SU-DHL-6 (cell line): ENCODE results near the gene EXOC6.

Experiments
- H2AFZ ChIP-seq: fragments of 200-600 bp; sonication (generic); 2 replicates; pipeline ENCODE4 v1.6.1; 2014; ENCODE audit warnings: low read depth, mild to moderate bottlenecking, moderate library complexity, mixed read lengths, antibody characterized with exemption, low read length; ENCODE audit not compliant: severe bottlenecking
- H3F3A ChIP-seq: fragments of 200-600 bp; shearing (Covaris generic); 2 replicates; pipeline ENCODE4 v1.6.0; 2016; ENCODE audit warnings: antibody characterized with exemption, mild to moderate bottlenecking; ENCODE audit not compliant: insufficient read depth
- H3K27ac ChIP-seq: fragments of 200-600 bp; sonication (generic); 2 replicates; pipeline ENCODE4 v1.5.1; 2016; ENCODE audit warnings: low read depth, mild to moderate bottlenecking, low read length, moderate library complexity, mixed read lengths
- H3K27me3 ChIP-seq: fragments of 200-600 bp; sonication (generic), shearing (Covaris generic); 2 replicates; pipeline ENCODE4 v1.6.0; 2014; ENCODE audit warnings: mild to moderate bottlenecking, low read length
- H3K36me3 ChIP-seq: fragments of 200-600 bp; sonication (generic); 2 replicates; pipeline ENCODE4 v1.6.1; 2014; ENCODE audit warnings: mild to moderate bottlenecking, low read length, mixed read lengths
- H3K4me2 ChIP-seq: fragments of 300-600, 200-600 bp; shearing (Covaris generic), sonication (generic); 2 replicates; pipeline ENCODE4 v1.6.0; 2014; ENCODE audit warnings: low read length, low read depth, mild to moderate bottlenecking; ENCODE audit not compliant: poor library complexity, severe bottlenecking
- H3K4me3 ChIP-seq: fragments of 200-600 bp; sonication (generic); 2 replicates; pipeline ENCODE4 v1.5.1; 2014; ENCODE audit warnings: antibody characterized with exemption, low read length, mild to moderate bottlenecking, mixed read lengths; ENCODE audit not compliant: insufficient read depth, poor library complexity, severe bottlenecking
- H3K79me2 ChIP-seq: fragments of 200-600 bp; sonication (generic); 2 replicates; pipeline ENCODE4 v1.6.1; 2014; ENCODE audit warnings: mild to moderate bottlenecking, low read length, moderate library complexity; ENCODE audit not compliant: insufficient read depth
- H3K9ac ChIP-seq: fragments of 200-600 bp; sonication (generic); 2 replicates; pipeline ENCODE4 v1.7.0; 2014; ENCODE audit warnings: mild to moderate bottlenecking, low read length
- H3K9me2 ChIP-seq: fragments of 200-600 bp; sonication (generic); replicated peaks from 2 replicates; pipeline ENCODE4 v1.6.1; 2014; ENCODE audit warnings: low read length; ENCODE audit not compliant: insufficient read depth
- H3K9me3 ChIP-seq: fragments of 200-600 bp; sonication (generic); 2 replicates; pipeline ENCODE4 v1.6.1; 2014; ENCODE audit warnings: low read length, mixed read lengths; ENCODE audit not compliant: insufficient read depth
- H4K20me1 ChIP-seq: fragments of 200-600 bp; sonication (generic); 2 replicates; pipeline ENCODE4 v1.6.1; 2014; ENCODE audit warnings: low read depth, mild to moderate bottlenecking, antibody characterized with exemption, low read length, moderate library complexity, mixed read lengths
- EZH2phosphoT487 ChIP-seq: fragments of 200-600 bp; sonication (generic), shearing (Covaris generic); conservative IDR thresholded peaks from 2 replicates; pipeline ENCODE4 v1.6.1; 2018; ENCODE audit warnings: mild to moderate bottlenecking, antibody characterized with exemption, low read length, moderate library complexity, mixed read lengths
- TF ChIP-seq, protein P1 (sequence below): fragments of 200-600 bp; sonication (generic); IDR thresholded peaks from one replicate; pipeline ENCODE4 v1.5.1; 2017; ENCODE audit warnings: antibody characterized with exemption, mild to moderate bottlenecking, low read length, moderate library complexity; ENCODE audit not compliant: insufficient read depth, poor library complexity, severe bottlenecking

Gene EXOC6

DNA sequence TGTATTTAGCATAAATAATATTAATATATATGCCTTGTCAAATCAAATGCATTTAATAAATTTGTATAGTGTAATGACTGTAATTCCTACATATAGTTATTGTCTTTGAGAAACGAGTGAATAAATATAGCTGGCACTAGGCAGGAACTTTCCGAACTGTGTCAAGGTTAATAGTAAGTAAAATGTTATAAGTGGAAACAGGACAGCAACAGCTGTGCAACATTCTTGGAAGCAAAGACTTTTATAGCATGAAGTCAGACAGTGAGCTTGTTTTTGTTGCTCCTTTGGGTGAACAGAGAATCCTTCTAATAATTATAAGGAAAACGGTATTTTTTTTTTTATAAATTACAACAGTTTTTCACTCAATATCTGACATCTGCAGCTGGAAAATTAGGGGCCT, 14.0 kb upstream of the EXOC6 start:
- TF ChIP-seq EZH2phosphoT487: no peak
- TF ChIP-seq, protein P1, sequence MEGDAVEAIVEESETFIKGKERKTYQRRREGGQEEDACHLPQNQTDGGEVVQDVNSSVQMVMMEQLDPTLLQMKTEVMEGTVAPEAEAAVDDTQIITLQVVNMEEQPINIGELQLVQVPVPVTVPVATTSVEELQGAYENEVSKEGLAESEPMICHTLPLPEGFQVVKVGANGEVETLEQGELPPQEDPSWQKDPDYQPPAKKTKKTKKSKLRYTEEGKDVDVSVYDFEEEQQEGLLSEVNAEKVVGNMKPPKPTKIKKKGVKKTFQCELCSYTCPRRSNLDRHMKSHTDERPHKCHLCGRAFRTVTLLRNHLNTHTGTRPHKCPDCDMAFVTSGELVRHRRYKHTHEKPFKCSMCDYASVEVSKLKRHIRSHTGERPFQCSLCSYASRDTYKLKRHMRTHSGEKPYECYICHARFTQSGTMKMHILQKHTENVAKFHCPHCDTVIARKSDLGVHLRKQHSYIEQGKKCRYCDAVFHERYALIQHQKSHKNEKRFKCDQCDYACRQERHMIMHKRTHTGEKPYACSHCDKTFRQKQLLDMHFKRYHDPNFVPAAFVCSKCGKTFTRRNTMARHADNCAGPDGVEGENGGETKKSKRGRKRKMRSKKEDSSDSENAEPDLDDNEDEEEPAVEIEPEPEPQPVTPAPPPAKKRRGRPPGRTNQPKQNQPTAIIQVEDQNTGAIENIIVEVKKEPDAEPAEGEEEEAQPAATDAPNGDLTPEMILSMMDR: no peak

DNA sequence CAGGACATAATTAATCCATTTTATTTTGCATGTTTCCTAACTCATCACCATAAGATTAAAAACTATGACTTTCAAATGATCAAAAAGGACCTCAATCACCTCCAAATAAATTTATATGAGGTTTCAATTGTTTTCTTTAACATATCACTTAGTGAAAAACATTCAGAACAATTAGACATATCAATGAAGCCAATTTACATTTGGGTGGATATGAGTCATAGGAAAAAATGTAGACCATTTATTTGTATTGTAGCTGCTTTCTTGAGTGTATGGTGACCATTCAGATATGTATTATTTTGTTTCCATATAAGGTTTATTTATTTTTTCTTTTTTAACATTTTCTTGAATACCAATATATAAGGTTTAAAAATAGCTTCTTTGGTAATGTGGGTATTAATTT, 13.3 kb upstream of the EXOC6 start:
- Histone ChIP-seq H2AFZ (no peak overlapping the region), H4K20me1 (no peaks in the 10 kb centered on the region), H3K79me2 (no peaks in the 10 kb centered on the region), H3K9ac (no peak overlapping the region), H3K27me3 (no peaks in the 10 kb centered on the region), H3K36me3 (no peaks in the 10 kb centered on the region), H3K27ac (no peak overlapping the region), H3F3A (no peaks in the 10 kb centered on the region; the same call in 1 of the 2 replicates), H3K4me2 (no peak overlapping the region), H3K9me3 (no peaks in the 10 kb centered on the region), H3K4me3 (no peak overlapping the region), H3K9me2 (no peaks in the 10 kb centered on the region)
- TF ChIP-seq, protein P1: no peak
- no peak for TF ChIP-seq EZH2phosphoT487

More for the DNA sequence above, 14.0 kb upstream of the EXOC6 start:
- no peaks in the 10 kb centered on the region for H3K9me3 ChIP-seq
- H4K20me1 ChIP-seq: no peaks in the 10 kb centered on the region
- H3K27me3 ChIP-seq: no peaks in the 10 kb centered on the region
- H3K9ac ChIP-seq: no peak overlapping the region
- no peaks in the 10 kb centered on the region for H3F3A ChIP-seq
- no peak overlapping the region for H3K4me2 ChIP-seq
- no peaks in the 10 kb centered on the region for H3K79me2 ChIP-seq
- no peak overlapping the region for H3K27ac ChIP-seq
- H3K4me3 ChIP-seq: no peak overlapping the region
- H2AFZ ChIP-seq: no peak overlapping the region
- no peaks in the 10 kb centered on the region for H3K36me3 ChIP-seq
- no peaks in the 10 kb centered on the region for H3K9me2 ChIP-seq

DNA sequence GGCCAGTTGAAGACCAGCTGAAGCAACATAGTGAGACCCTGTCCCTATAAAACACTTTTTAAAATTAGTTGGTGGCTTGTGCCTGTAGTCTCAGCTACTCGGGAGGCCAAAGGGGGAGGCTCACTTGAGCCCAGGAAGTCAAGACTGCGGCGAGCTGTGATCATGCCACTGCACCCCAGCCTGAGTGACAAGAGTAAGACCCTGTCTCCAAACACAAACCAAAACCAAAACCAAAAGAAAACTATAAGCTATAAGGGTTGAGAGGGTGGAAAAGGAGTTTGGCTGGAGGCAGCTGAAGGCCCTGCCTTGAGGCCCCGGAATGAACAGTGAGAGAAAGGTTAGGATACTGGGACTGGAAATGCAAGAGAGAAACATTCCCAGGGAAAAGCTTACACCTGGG, 10.9 kb upstream of the EXOC6 start:
- Histone ChIP-seq H3K9ac (no peak overlapping the region), H3K36me3 (no peaks in the 10 kb centered on the region), H3F3A (no peaks in the 10 kb centered on the region; the same call in 1 of the 2 replicates), H3K27ac (no peak overlapping the region), H3K27me3 (no peaks in the 10 kb centered on the region), H3K4me2 (no peak overlapping the region), H3K9me3 (no peaks in the 10 kb centered on the region), H4K20me1 (no peaks in the 10 kb centered on the region), H3K4me3 (no peak overlapping the region), H2AFZ (no peak overlapping the region), H3K9me2 (no peaks in the 10 kb centered on the region), H3K79me2 (no peaks in the 10 kb centered on the region)
- TF ChIP-seq, protein P1: no peak
- no peak for TF ChIP-seq EZH2phosphoT487
